SJSA1 (cell line): ENCODE data around the gene ARHGEF1. TPM values are rescaled to one million over a fixed set of nuclear protein-coding genes. Genes with fewer than 3 reads are reported as not detected.

ENCODE experiments used
- total RNA-seq: library from RNA; depleted of rRNA; stranded (reverse); fragments of >200 nt; shearing (Covaris generic); gene quantifications from 2 replicates; pipeline ENCODE4 v1.2.3, GENCODE V29; 2014; rRNA removed

The ARHGEF1 gene
- total RNA-seq, 1 experiment from 2014 or later = 44.9 TPM

Other genes starting within 250 kb of the ARHGEF1 start
- gene CEACAM7, start 194.9 kb upstream of the ARHGEF1 start, total RNA-seq = not detected in 2 replicates
- not detected in 2 replicates for gene CEACAM5, start 174.6 kb upstream of the ARHGEF1 start, total RNA-seq
- not detected in 2 replicates for gene CEACAM6, start 127.7 kb upstream of the ARHGEF1 start, total RNA-seq
- gene CEACAM3, start 86.6 kb upstream of the ARHGEF1 start, total RNA-seq = not detected in 2 replicates
- not detected in 2 replicates for gene LYPD4, start 38.5 kb upstream of the ARHGEF1 start, total RNA-seq
- gene DMRTC2, start 38.1 kb upstream of the ARHGEF1 start, total RNA-seq = not detected in 2 replicates
- gene RPS19, start 22.9 kb upstream of the ARHGEF1 start, total RNA-seq = 1,363 and 2,314 TPM in 2 replicates
- gene CD79A, start 5.9 kb upstream of the ARHGEF1 start, total RNA-seq = 0.24 and 0.69 TPM in 2 replicates
- gene ERFL, start 45.3 kb downstream of the ARHGEF1 start, total RNA-seq = not detected in 2 replicates
- 115 and 161 TPM in 2 replicates for gene RABAC1, start 76.1 kb downstream of the ARHGEF1 start, total RNA-seq
- not detected in 2 replicates for gene ATP1A3, start 111.0 kb downstream of the ARHGEF1 start, total RNA-seq
- not detected in 2 replicates for gene GRIK5, start 187.0 kb downstream of the ARHGEF1 start, total RNA-seq
- 20.6 and 23.0 TPM in 2 replicates for gene ZNF574, start 193.0 kb downstream of the ARHGEF1 start, total RNA-seq
- gene POU2F2, start 249.3 kb downstream of the ARHGEF1 start, total RNA-seq = 0.05 TPM in 1 of 2 replicates, not detected in the other